GM19193 (cell line): ENCODE measurements around the gene TTF1.

ENCODE experiments used
- POLR2A ChIP-seq: IDR thresholded peaks from 4 replicates; pipeline ENCODE4 v1.6.1; 2011; ENCODE audit not compliant: insufficient read depth, insufficient read length; ENCODE audit errors: extremely low read depth

TTF1 gene

DNA sequence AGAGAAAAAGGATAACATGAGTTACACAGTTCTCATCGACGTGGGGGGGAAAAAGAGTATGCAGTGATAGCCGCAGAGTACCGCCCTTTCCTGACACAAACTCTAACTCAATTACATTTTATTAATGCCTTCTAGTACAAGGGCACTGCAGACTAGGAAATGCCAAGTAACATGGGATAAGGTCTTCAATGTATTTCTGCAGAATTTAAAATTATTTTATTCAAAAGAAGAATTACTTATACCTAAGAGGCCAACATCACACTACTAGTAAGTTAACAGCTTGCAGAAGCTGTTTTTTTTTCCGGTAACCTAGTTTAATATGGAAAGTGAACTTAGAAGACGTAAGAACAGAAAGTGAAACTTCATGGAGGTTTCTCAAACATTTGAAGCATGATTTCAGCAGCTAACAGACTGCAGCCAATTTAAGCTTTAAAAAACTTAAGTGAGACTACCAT lies 55.8 kb downstream of the TTF1 start:
- TF ChIP-seq POLR2A: no peak

DNA sequence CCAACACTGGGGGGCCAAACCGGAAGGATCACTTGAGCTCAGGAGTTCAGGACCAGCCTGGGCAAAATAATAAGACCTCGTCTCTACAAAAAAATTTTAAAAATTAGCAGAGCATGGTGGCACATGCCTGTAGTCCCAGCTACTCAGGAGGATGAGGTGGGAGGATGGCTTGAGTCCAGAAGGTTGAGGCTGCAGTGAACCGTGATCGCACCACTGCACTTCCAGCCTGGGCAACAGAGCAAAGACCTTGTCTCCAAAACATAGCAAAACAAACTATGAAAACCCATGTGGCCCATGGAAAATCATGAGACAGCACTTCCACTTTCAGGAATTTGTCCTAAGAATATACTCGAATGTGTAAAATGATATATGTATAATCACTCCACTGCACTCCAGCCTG lies 58.0 kb downstream of the TTF1 start:
- TF ChIP-seq POLR2A: no peak

GRCh38 chr9:132346177-132346576 lies 60.5 kb downstream of the TTF1 start:
- no peak for TF ChIP-seq POLR2A

- TF ChIP-seq POLR2A: no peak
Measured at GRCh38 chr9:132341177-132341840, 65.3 kb downstream of the TTF1 start.

DNA sequence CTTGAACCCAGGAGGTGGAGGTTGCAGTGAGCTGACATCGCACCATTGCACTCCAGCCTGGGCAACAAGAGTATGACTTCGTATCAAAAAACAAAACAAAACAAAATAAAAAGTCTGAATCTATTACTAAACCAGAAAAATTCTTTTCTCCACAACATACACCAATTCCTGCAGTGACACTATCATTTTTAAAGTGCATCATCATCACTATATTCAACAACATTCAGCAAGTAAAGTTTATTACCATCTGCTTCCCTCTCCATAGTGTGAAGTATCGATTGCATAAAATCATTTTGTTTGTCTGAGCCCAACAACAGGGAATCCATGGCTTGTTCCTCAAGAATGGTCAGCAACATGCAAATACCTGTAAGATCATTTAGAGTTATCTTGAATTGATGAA lies 72.3 kb downstream of the TTF1 start:
- no peak for TF ChIP-seq POLR2A

DNA sequence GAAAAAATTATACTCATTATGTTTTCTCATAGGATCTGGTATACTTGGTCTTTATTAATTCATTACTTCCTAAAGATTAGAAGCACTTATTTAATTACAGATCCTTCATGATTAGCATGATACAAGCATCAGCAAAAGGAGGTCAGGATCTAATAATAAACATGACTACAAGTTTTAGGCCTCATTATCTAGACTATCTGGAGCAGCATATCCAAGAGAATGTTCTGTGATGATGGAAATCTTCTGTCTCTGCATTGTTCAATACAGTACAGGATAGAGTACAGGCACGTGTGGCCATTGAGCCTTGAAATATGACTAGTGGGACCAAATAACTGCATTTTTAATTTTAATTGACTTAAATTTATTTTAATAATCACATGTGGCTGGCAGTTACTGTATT lies 73.1 kb downstream of the TTF1 start:
- no peak for TF ChIP-seq POLR2A

DNA sequence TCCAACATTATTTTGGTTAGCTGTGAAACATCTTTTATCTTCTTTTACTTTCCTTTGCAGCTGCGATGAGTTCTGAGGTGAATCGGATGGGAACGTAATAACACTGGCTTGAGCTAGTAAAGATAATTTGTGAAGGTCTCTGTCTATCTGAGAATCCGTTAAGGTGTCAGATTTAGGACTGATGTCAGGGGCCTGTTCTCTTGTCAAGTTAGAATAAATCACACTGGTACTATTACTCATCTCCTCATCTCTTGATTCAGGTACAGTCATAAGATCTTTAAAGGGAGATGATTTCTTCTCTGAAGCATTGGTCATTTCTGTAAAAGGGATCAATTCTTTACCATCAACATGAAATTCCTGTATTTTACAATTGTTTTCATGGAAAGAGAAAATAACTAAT lies 78.1 kb downstream of the TTF1 start:
- no peak for TF ChIP-seq POLR2A

DNA sequence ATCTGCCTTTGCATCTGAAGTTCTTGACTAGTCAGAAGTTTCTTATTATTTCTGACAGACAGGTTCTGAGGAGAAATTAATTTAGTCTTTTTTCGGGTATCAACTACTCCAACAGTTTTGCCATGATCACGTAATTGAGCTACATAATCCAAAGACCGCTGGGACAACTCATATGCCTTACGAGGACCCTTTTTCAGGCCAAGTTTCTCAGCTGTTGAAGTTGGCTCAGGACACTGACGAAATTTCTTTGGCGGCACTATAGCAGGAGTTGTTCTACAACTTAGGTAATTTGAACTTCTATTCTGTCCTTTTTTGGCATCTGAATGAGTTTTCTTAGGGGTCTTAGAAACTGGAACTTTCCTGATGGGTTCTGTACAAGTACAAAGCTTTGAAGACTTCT lies 79.1 kb downstream of the TTF1 start:
- TF ChIP-seq POLR2A: no peak
